DOHH2 (cell line): ENCODE measurements around the gene TMEM165.

Source experiments
- H3F3A ChIP-seq: fragments of 200-600 bp; sonication (generic), shearing (Covaris generic); 2 replicates; pipeline ENCODE4 v1.6.0; 2016; ENCODE audit warnings: antibody characterized with exemption, mild to moderate bottlenecking; ENCODE audit not compliant: control insufficient read depth, insufficient read depth
- H3K27ac ChIP-seq: fragments of 200-600 bp; sonication (generic); 2 replicates; pipeline ENCODE4 v1.5.1; 2014; ENCODE audit warnings: low read depth, mild to moderate bottlenecking, low read length, moderate library complexity
- H3K27me3 ChIP-seq: fragments of 200-600 bp; sonication (generic); 2 replicates; pipeline ENCODE4 v1.6.1; 2014; ENCODE audit warnings: mild to moderate bottlenecking, low read length, mixed read lengths; ENCODE audit not compliant: control insufficient read depth
- H3K36me3 ChIP-seq: fragments of 200-600 bp; sonication (generic); 2 replicates; pipeline ENCODE4 v1.6.1; 2014; ENCODE audit warnings: mild to moderate bottlenecking, low read length, moderate library complexity, mixed read lengths; ENCODE audit not compliant: control insufficient read depth
- H3K4me1 ChIP-seq: fragments of 200-600 bp; sonication (generic); 2 replicates; pipeline ENCODE4 v1.6.1; 2014; ENCODE audit warnings: mild to moderate bottlenecking, low read length, mixed read lengths; ENCODE audit not compliant: control insufficient read depth
- H3K4me2 ChIP-seq: fragments of 200-600 bp; sonication (generic); 2 replicates; pipeline ENCODE4 v1.6.0; 2014; ENCODE audit warnings: mild to moderate bottlenecking, low read length, moderate library complexity
- H3K4me3 ChIP-seq: fragments of 200-600 bp; sonication (generic); 2 replicates; pipeline ENCODE4 v1.5.1; 2014; ENCODE audit warnings: mild to moderate bottlenecking, low read length, mixed read lengths
- H3K79me2 ChIP-seq: fragments of 200-600 bp; sonication (generic); 2 replicates; pipeline ENCODE4 v1.6.1; 2014; ENCODE audit warnings: mild to moderate bottlenecking, low read length, mixed read lengths; ENCODE audit not compliant: control insufficient read depth
- H3K9me2 ChIP-seq: fragments of 200-600 bp; sonication (generic); replicated peaks from 2 replicates; pipeline ENCODE4 v1.6.1; 2014; ENCODE audit warnings: mild to moderate bottlenecking, low read length, mixed read lengths; ENCODE audit not compliant: control insufficient read depth
- H3K9me3 ChIP-seq: fragments of 200-600 bp; sonication (generic); 2 replicates; pipeline ENCODE4 v1.6.1; 2014; ENCODE audit warnings: antibody characterized with exemption, low read length, mixed read lengths; ENCODE audit not compliant: control insufficient read depth, insufficient read depth
- H4K20me1 ChIP-seq: fragments of 200-600 bp; sonication (generic); 2 replicates; pipeline ENCODE4 v1.6.0; 2014; ENCODE audit warnings: low read depth, mild to moderate bottlenecking, antibody characterized with exemption, low read length, moderate library complexity; ENCODE audit not compliant: control insufficient read depth, insufficient read depth
- CTCF ChIP-seq: fragments of 200-600 bp; sonication (generic); IDR thresholded peaks from one replicate; pipeline ENCODE4 v1.5.1; 2014; ENCODE audit warnings: antibody characterized with exemption, mild to moderate bottlenecking, low read depth, low read length; ENCODE audit not compliant: poor library complexity, severe bottlenecking
- EZH2phosphoT487 ChIP-seq: fragments of 200-600 bp; sonication (generic); IDR thresholded peaks from 2 replicates; pipeline ENCODE4 v1.6.1; 2017; ENCODE audit warnings: borderline replicate concordance, mild to moderate bottlenecking, antibody characterized with exemption, low read length, moderate library complexity, mixed read lengths

Gene TMEM165

DNA sequence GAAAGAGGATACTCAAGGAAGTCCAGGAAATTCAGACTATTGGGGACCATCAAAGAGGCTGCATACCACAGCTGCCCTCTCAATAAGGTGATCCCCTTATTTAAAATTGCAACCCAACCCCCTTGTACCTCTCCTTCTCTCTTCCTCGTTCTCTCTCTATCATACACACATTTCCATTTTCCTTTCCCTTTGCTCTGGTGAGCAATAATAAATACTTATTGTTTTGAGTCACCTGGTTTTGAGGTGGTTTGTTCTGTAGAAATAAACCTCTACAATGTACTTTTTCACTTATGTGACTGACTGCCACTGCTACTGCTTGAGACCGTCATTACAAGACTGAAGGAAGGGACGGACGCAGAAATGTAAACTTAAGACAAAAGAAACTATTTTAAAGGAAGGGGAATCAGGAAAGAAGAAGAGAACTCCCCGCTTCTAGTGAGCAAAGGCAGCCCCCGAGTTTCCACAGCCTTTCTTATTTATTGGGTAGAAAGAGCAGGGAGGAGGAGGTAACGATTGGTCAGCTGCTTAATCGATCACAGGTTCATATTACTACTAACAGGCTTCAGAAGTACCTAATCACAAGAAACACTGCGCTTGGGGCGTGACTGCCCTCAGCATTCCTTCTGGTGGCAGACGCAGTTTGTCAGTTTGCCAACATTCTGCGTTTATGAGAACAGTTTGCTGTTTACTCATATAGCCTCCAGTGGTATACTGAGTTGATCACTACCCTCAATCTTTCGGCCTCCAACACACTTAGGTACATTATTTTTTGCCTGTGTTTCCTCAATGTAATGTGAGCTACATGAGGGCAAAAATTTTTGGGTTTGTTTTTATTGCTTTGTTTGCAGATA lies 16.9 kb upstream of the TMEM165 start:
- no peak overlapping the region for H3K4me3 ChIP-seq
- H3K9me3 ChIP-seq, result no peaks in the 10 kb centered on the region
- TF ChIP-seq CTCF (no peak), EZH2phosphoT487 (no peak)
- H3K36me3 ChIP-seq, result no peaks in the 10 kb centered on the region
- no peaks in the 10 kb centered on the region for H3K9me2 ChIP-seq
- H3K79me2 ChIP-seq, result no peaks in the 10 kb centered on the region
- no peak overlapping the region for H3K4me2 ChIP-seq
- H3K27ac ChIP-seq, result no peak overlapping the region
- H3K27me3 ChIP-seq, result no peaks in the 10 kb centered on the region
- H3F3A ChIP-seq, result no peaks in the 10 kb centered on the region
- H4K20me1 ChIP-seq, result no peaks in the 10 kb centered on the region
- no peaks in the 10 kb centered on the region for H3K4me1 ChIP-seq

DNA sequence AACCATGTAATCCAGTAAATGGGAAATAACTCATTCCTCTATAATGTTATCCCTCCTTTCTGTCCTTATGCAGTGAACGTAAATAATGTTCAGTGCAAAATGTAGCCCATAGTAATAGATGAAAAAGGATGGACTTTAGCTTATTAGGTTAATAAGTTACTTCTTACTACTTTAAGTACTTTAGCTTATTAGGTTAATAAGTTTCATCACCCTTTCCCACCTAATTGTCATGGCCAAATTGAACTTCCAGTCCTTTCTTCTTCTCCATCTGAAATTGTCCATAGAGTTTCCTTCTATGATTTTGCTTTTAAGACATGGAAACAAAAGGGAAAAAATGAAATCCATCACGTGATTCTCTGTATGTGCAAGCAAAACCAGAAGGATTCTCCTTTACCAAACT lies 15.2 kb upstream of the TMEM165 start:
- Histone ChIP-seq H3K79me2 (no peaks in the 10 kb centered on the region), H3K9me2 (no peaks in the 10 kb centered on the region), H3K27me3 (no peaks in the 10 kb centered on the region), H3K9me3 (no peaks in the 10 kb centered on the region), H3K36me3 (no peaks in the 10 kb centered on the region), H3F3A (no peaks in the 10 kb centered on the region), H3K4me3 (no peak overlapping the region), H3K4me1 (no peaks in the 10 kb centered on the region), H3K27ac (no peak overlapping the region), H3K4me2 (no peak overlapping the region), H4K20me1 (no peaks in the 10 kb centered on the region)
- TF ChIP-seq CTCF (no peak), EZH2phosphoT487 (no peak)

- H4K20me1 ChIP-seq, result no peaks in the 10 kb centered on the region
- H3K9me2 ChIP-seq, result no peaks in the 10 kb centered on the region
- H3K27me3 ChIP-seq, result no peaks in the 10 kb centered on the region
- no peaks in the 10 kb centered on the region for H3F3A ChIP-seq
- no peaks in the 10 kb centered on the region for H3K36me3 ChIP-seq
- H3K79me2 ChIP-seq, result no peaks in the 10 kb centered on the region
- H3K9me3 ChIP-seq, result no peaks in the 10 kb centered on the region
- H3K27ac ChIP-seq, result no peak overlapping the region
- no peak overlapping the region for H3K4me3 ChIP-seq
- H3K4me1 ChIP-seq, result no peaks in the 10 kb centered on the region
- TF ChIP-seq EZH2phosphoT487 (no peak), CTCF (no peak)
- no peak overlapping the region for H3K4me2 ChIP-seq
These were observed 14.3 kb upstream of the TMEM165 start for GRCh38 chr4:55381502-55381901.
